GM12878 (cell line): Measurements from ENCODE around the gene CXCL1. TPM values are rescaled to one million over a fixed set of nuclear protein-coding genes. Genes with fewer than 3 reads are reported as not detected.

Experiments used
- ATAC-seq: fragments of 200-7000 bp; cut with Tn5 transposase; 3 replicates; pipeline ENCODE4 v1.9.1; 2020; ENCODE audit warnings: mild to moderate bottlenecking, moderate library complexity
- BruUV-seq: library from RNA; stranded (reverse); fragments of 400-500 nt; replicated peaks from 2 replicates; lab custom pipeline; 2021; lab: Mats Ljungman, UMichigan
- CTCF ChIA-PET: fragments of 300-600 bp; sonication (Branson Sonifier 250); formaldehyde crosslinking; extraction: SDS; loops from one replicate; lab custom pipeline; 2021; ENCODE audit warnings: inconsistent platforms; lab: Yijun Ruan, JAX
- POLR2A ChIA-PET: fragments of 350-600 bp; formaldehyde crosslinking; extraction: SDS; loops from one replicate; lab custom pipeline; 2021; ENCODE audit warnings: inconsistent platforms; lab: Charles Lee
- RAD21 ChIA-PET: fragments of 300-600 bp; sonication (Branson Sonifier 250); formaldehyde crosslinking; loops from one replicate; lab custom pipeline; 2023; ENCODE audit warnings: antibody characterized with exemption; ENCODE audit not compliant: unreplicated experiment; lab: Charles Lee
- SMC1A ChIA-PET: fragments of 300-600 bp; sonication (Branson Sonifier 250); formaldehyde crosslinking; loops from one replicate; lab custom pipeline; 2023; ENCODE audit not compliant: unreplicated experiment, uncharacterized antibody; lab: Charles Lee
- DNase-seq: peaks from one replicate; pipeline ENCODE4 v3.0.0-alpha.2; 2011; ENCODE audit warnings: low read depth, low spot score
- FAIRE-seq: peaks from 3 replicates; lab custom pipeline; 2011; peaks lifted over from hg19 to GRCh38; lab: Jason Lieb, UNC
- H2AFZ ChIP-seq: 2 replicates; pipeline ENCODE4 v1.6.0; 2011; ENCODE audit warnings: low read depth, low read length, control low read depth; ENCODE audit not compliant: control insufficient read depth
- H3K27ac ChIP-seq: 2 replicates; pipeline ENCODE4 v1.5.1; 2011; ENCODE audit warnings: control low read depth; ENCODE audit not compliant: control insufficient read depth, insufficient read depth
- H3K27me3 ChIP-seq, 2 experiments: replicated peaks in 1 of 2; 2 replicates each; pipeline versions ENCODE4 v1.6.0 to v1.6.1; 2011; ENCODE audit warnings: low read length in 1 of 2; ENCODE audit not compliant: control insufficient read depth in 2 of 2, insufficient read depth in 2 of 2
- H3K36me3 ChIP-seq, 2 experiments: 2 replicates each; pipeline ENCODE4 v1.5.1; 2011; ENCODE audit warnings: low read length in 1 of 2; ENCODE audit not compliant: control insufficient read depth in 2 of 2, insufficient read depth in 2 of 2
- H3K4me1 ChIP-seq: 2 replicates; pipeline ENCODE4 v1.6.1; 2011; ENCODE audit warnings: mild to moderate bottlenecking, low read length, moderate library complexity, mixed read lengths; ENCODE audit not compliant: control insufficient read depth, insufficient read depth
- H3K4me2 ChIP-seq: 2 replicates; pipeline ENCODE4 v1.6.0; 2011; ENCODE audit warnings: control low read depth; ENCODE audit not compliant: control insufficient read depth, insufficient read depth
- H3K4me3 ChIP-seq: fragments of 200-600 bp; sonication (generic); 2 replicates; pipeline ENCODE4 v1.5.1; 2016
- H3K79me2 ChIP-seq: 2 replicates; pipeline ENCODE4 v1.6.0; 2011; ENCODE audit warnings: low read length; ENCODE audit not compliant: control insufficient read depth, insufficient read depth
- H3K9ac ChIP-seq: 2 replicates; pipeline ENCODE4 v1.8.0; 2011; ENCODE audit warnings: low read length, control low read depth, mixed read lengths; ENCODE audit not compliant: control insufficient read depth, insufficient read depth
- H3K9me3 ChIP-seq: replicated peaks from 3 replicates; pipeline ENCODE4 v1.5.1; 2011; ENCODE audit warnings: mild to moderate bottlenecking, low read length; ENCODE audit not compliant: control insufficient read depth, insufficient read depth
- H4K20me1 ChIP-seq: 2 replicates; pipeline ENCODE4 v1.6.0; 2011; ENCODE audit not compliant: control insufficient read depth, insufficient read depth
- BHLHE40 ChIP-seq, 2 experiments: fragments of 450-650 bp in 1 of 2; IDR thresholded peaks; 2 replicates each; pipeline ENCODE4 v1.6.1; 2011 to 2017; ENCODE audit warnings: low read depth in 2 of 2, borderline replicate concordance in 1 of 2, improper control_type of control experiment in 1 of 2, low read length in 1 of 2, mild to moderate bottlenecking in 1 of 2
- DPF2 ChIP-seq: fragments of 450-650 bp; IDR thresholded peaks from 2 replicates; pipeline ENCODE4 v1.6.1; 2017; ENCODE audit warnings: mild to moderate bottlenecking
- ETV6 ChIP-seq, 2 experiments: fragments of 450-650 bp in 1 of 2; IDR thresholded peaks in 1 of 2; conservative IDR thresholded peaks in 1 of 2; 2 replicates each; pipeline ENCODE4 v1.6.1; 2014; ENCODE audit warnings: antibody characterized with exemption in 1 of 2, borderline replicate concordance in 1 of 2, low read depth in 1 of 2, mild to moderate bottlenecking in 1 of 2, moderate library complexity in 1 of 2
- IKZF1 ChIP-seq: fragments of 450-650 bp; conservative IDR thresholded peaks from 2 replicates; pipeline ENCODE4 v1.6.1; 2017; ENCODE audit warnings: antibody characterized with exemption, mild to moderate bottlenecking
- NBN ChIP-seq: fragments of 450-650 bp; IDR thresholded peaks from 2 replicates; pipeline ENCODE4 v1.6.1; 2016
- SIX5 ChIP-seq: IDR thresholded peaks from 2 replicates; pipeline ENCODE4 v1.6.1; 2011; ENCODE audit warnings: mild to moderate bottlenecking, low read depth, low read length, moderate library complexity; ENCODE audit not compliant: severe bottlenecking
- SUZ12 ChIP-seq: fragments of 200-600 bp; sonication (generic); IDR thresholded peaks from one replicate; pipeline ENCODE4 v1.6.1; 2018; ENCODE audit warnings: antibody characterized with exemption, mild to moderate bottlenecking; ENCODE audit not compliant: unreplicated experiment
- TBL1XR1 ChIP-seq: IDR thresholded peaks from 2 replicates; pipeline ENCODE4 v1.6.1; 2012; ENCODE audit warnings: low read depth, low read length, improper control_type of control experiment
- YBX1 ChIP-seq: fragments of 450-650 bp; IDR thresholded peaks from 2 replicates; pipeline ENCODE4 v1.6.1; 2016; ENCODE audit warnings: antibody characterized with exemption
- ZNF217 ChIP-seq: fragments of 450-650 bp; IDR thresholded peaks from 2 replicates; pipeline ENCODE4 v1.6.1; 2017; ENCODE audit warnings: antibody characterized with exemption, mild to moderate bottlenecking
- WGBS: methylation state at CpG from one replicate; pipeline ENCODE4 v1.1.6; 2016; ENCODE audit warnings: low lambda C conversion rate; ENCODE audit not compliant: insufficient replicate concordance, insufficient coverage; ENCODE audit errors: missing lambda C conversion rate; 5-methylcytosine and 5-hydroxymethylcytosine counted together
- in situ Hi-C: fragments of 300-500 bp; cut with MboI; formaldehyde crosslinking; loops from 9 replicates; pipeline ENCODE4 v1.14.3; 2018; ENCODE audit warnings: mixed read lengths
- intact Hi-C: fragments of 100-400 bp; cut with micrococcal nuclease; formaldehyde crosslinking; loops from one replicate; pipeline ENCODE4 v1.14.2; 2022; ENCODE audit not compliant: unreplicated experiment
- polyA plus RNA-seq, 11 experiments: library from polyadenylated mRNA; depleted of rRNA in 4 of 11; unstranded in 6 of 11; stranded (reverse) in 5 of 11; fragments of >200 nt; fragmentation: Nextera tagmentation in 4 of 11; fragmentation: Illumina TruSeq in 1 of 11; extraction: Ambion mirVana in 4 of 11; extraction: Trizol in 1 of 11; gene quantifications; 1 replicate in 1 of 11; 2 replicates in 10 of 11; pipeline versions ENCODE4 v1.2.1 to v1.2.3, GENCODE V29; 2011 to 2016; ENCODE audit warnings: inconsistent platforms in 2 of 11, missing spikeins in 2 of 11, low read depth in 1 of 11
- total RNA-seq, 4 experiments: library from RNA; depleted of rRNA in 3 of 4; stranded (reverse); fragments of >200 nt in 3 of 4; fragmentation: Illumina TruSeq in 1 of 4; extraction: Trizol in 1 of 4; gene quantifications; 2 replicates each; pipeline versions ENCODE4 v1.2.1 to v1.2.3, GENCODE V29; 2013 to 2021
- TF ChIP-seq, protein P1 (sequence below): fragments of 450-650 bp; IDR thresholded peaks from 2 replicates; pipeline ENCODE4 v1.6.1; 2017; ENCODE audit warnings: mild to moderate bottlenecking
- TF ChIP-seq, protein P2 (sequence below), 3 experiments: IDR thresholded peaks in 2 of 3; conservative IDR thresholded peaks in 1 of 3; 2 replicates each; pipeline ENCODE4 v1.5.1; 2011; ENCODE audit warnings: low read depth in 3 of 3, low read length in 3 of 3, mild to moderate bottlenecking in 3 of 3, control low read depth in 2 of 3, moderate library complexity in 2 of 3, inconsistent platforms in 1 of 3, mixed read lengths in 1 of 3; ENCODE audit not compliant: control insufficient read depth in 2 of 3, insufficient read depth in 1 of 3; ENCODE audit errors: extremely low read depth in 1 of 3
- TF ChIP-seq, protein P3 (sequence below): fragments of 150-350 bp; IDR thresholded peaks from 2 replicates; pipeline ENCODE4 v1.6.1; 2016; ENCODE audit warnings: low read depth, low read length

Gene CXCL1
- total and polyA plus RNA-seq, 10 of the 15 experiments (the other 5 are each of a cell fraction or from before 2014, with no cell fraction given), result not detected

DNA sequence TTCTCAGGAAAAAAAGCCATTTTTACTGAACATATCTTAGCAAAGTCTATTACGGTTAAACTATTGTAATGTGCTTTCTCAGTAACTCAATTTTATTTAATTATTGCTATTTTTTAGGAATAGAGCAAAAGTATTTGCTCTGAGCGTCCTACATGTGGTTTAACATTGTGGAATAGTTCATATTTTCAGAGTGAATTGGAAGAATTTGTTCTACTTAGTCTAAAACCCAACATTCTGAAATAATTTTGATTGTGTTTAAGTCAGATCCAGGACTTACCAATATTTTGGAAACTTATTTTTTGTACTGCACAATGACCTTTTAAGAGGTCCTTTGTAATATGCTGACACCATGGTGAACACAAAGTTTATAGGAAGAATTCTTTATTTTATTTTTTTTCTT, 27.2 kb downstream of the CXCL1 start:
- CTCF ChIA-PET, result no interaction called here
- 38% methylated on average over 2 of the region's 2 CpGs for WGBS
- Histone ChIP-seq H3K9ac (no peak overlapping the region), H3K27ac (no peak overlapping the region)
- in situ Hi-C loops, result no loop called here
- no peak for FAIRE-seq
- no peak for TF ChIP-seq TBL1XR1
- no peak for TF ChIP-seq ZNF217
- TF ChIP-seq, protein P1, sequence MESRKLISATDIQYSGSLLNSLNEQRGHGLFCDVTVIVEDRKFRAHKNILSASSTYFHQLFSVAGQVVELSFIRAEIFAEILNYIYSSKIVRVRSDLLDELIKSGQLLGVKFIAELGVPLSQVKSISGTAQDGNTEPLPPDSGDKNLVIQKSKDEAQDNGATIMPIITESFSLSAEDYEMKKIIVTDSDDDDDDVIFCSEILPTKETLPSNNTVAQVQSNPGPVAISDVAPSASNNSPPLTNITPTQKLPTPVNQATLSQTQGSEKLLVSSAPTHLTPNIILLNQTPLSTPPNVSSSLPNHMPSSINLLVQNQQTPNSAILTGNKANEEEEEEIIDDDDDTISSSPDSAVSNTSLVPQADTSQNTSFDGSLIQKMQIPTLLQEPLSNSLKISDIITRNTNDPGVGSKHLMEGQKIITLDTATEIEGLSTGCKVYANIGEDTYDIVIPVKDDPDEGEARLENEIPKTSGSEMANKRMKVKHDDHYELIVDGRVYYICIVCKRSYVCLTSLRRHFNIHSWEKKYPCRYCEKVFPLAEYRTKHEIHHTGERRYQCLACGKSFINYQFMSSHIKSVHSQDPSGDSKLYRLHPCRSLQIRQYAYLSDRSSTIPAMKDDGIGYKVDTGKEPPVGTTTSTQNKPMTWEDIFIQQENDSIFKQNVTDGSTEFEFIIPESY, result no peak
- no peak for TF ChIP-seq DPF2
- TF ChIP-seq SUZ12, result no peak
- no peak for TF ChIP-seq YBX1
- TF ChIP-seq ETV6 (conservative IDR thresholded peaks at IDR 0.05 in 1 of 2, IDR thresholded peaks at IDR 0.05 in 1 of 2; ENCODE audit: borderline replicate concordance in 1 of 2, low read depth in 1 of 2), result no peak
- TF ChIP-seq, protein P2, sequence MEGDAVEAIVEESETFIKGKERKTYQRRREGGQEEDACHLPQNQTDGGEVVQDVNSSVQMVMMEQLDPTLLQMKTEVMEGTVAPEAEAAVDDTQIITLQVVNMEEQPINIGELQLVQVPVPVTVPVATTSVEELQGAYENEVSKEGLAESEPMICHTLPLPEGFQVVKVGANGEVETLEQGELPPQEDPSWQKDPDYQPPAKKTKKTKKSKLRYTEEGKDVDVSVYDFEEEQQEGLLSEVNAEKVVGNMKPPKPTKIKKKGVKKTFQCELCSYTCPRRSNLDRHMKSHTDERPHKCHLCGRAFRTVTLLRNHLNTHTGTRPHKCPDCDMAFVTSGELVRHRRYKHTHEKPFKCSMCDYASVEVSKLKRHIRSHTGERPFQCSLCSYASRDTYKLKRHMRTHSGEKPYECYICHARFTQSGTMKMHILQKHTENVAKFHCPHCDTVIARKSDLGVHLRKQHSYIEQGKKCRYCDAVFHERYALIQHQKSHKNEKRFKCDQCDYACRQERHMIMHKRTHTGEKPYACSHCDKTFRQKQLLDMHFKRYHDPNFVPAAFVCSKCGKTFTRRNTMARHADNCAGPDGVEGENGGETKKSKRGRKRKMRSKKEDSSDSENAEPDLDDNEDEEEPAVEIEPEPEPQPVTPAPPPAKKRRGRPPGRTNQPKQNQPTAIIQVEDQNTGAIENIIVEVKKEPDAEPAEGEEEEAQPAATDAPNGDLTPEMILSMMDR (IDR thresholded peaks at IDR 0.05 in 2 of 3, conservative IDR thresholded peaks at IDR 0.05 in 1 of 3; ENCODE audit: control insufficient read depth in 2 of 3, extremely low read depth in 1 of 3, insufficient read depth in 1 of 3, low read depth in 3 of 3, low read length in 3 of 3), result no peak
- TF ChIP-seq, protein P3, sequence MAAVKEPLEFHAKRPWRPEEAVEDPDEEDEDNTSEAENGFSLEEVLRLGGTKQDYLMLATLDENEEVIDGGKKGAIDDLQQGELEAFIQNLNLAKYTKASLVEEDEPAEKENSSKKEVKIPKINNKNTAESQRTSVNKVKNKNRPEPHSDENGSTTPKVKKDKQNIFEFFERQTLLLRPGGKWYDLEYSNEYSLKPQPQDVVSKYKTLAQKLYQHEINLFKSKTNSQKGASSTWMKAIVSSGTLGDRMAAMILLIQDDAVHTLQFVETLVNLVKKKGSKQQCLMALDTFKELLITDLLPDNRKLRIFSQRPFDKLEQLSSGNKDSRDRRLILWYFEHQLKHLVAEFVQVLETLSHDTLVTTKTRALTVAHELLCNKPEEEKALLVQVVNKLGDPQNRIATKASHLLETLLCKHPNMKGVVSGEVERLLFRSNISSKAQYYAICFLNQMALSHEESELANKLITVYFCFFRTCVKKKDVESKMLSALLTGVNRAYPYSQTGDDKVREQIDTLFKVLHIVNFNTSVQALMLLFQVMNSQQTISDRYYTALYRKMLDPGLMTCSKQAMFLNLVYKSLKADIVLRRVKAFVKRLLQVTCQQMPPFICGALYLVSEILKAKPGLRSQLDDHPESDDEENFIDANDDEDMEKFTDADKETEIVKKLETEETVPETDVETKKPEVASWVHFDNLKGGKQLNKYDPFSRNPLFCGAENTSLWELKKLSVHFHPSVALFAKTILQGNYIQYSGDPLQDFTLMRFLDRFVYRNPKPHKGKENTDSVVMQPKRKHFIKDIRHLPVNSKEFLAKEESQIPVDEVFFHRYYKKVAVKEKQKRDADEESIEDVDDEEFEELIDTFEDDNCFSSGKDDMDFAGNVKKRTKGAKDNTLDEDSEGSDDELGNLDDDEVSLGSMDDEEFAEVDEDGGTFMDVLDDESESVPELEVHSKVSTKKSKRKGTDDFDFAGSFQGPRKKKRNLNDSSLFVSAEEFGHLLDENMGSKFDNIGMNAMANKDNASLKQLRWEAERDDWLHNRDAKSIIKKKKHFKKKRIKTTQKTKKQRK, result no peak
- no peak for TF ChIP-seq BHLHE40 (IDR thresholded peaks at IDR 0.05; ENCODE audit: borderline replicate concordance in 1 of 2, low read depth in 2 of 2, low read length in 1 of 2)
- TF ChIP-seq IKZF1, result no peak
- no peak for TF ChIP-seq SIX5
- no peak for TF ChIP-seq NBN
- TF ChIP-seq, all 136 proteins: peak for 0
- no peak overlapping the region for H2AFZ ChIP-seq
- no peaks in the 10 kb centered on the region; a peak in 1 of 4 replicates for H3K27me3 ChIP-seq
- intact Hi-C loops, result no loop called here
- no peaks in the 10 kb centered on the region for H3K79me2 ChIP-seq
- H3K4me3 ChIP-seq, result no peak overlapping the region
- no TSS peak for BruUV-seq
- no peaks in the 10 kb centered on the region for H3K9me3 ChIP-seq
- SMC1A ChIA-PET, result no interaction called here
- ATAC-seq (no peak), DNase-seq (no peak)
- H3K4me2 ChIP-seq, result no peak overlapping the region
- no peaks in the 10 kb centered on the region for H3K36me3 ChIP-seq
- RAD21 ChIA-PET, result no interaction called here
- POLR2A ChIA-PET, result no interaction called here
- H3K4me1 ChIP-seq, result no peaks in the 10 kb centered on the region
- no peaks in the 10 kb centered on the region for H4K20me1 ChIP-seq
